ENCODE measurements around the gene COMMD10. TPM values are rescaled to one million over a fixed set of nuclear protein-coding genes. Genes with fewer than 3 reads are reported as not detected.

Gene COMMD10
- polyA plus RNA-seq, 1 donor (not counting 4 experiments of a cell fraction or from before 2014, with no cell fraction given) = 22.3 TPM

DNA sequence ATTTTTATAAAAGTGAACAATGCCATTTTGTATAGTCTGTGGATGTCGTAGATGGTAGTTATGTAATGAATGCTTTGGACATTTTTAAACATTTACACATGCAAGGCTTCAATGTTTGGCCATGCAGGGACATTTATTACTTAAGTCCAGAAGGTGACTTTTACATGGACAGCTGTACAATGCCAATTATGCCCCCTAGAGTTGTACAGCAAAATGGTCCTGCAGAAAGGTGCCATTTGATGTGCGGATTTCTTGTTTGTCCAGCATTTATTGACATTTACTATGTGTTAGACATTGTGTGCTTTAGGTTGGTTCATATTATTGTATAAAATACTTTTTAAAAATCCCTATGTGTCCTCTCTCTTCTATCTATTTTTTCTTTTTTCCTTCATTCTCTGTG lies 22.5 kb upstream of the COMMD10 start:
- H3K4me1 ChIP-seq (ENCODE audit: control insufficient read depth, extremely low read depth, insufficient read depth, low read length) = no peaks in the 10 kb centered on the region
- H3K36me3 ChIP-seq (ENCODE audit: control insufficient read depth in 2 of 2, extremely low read depth in 1 of 2, insufficient read depth in 2 of 2, low read length in 2 of 2) = no peaks in the 10 kb centered on the region
- no peak overlapping the region for H2AFZ ChIP-seq (ENCODE audit: control insufficient read depth, low read length)
- DNase-seq (ENCODE audit: low read depth, low spot score) (no peak), FAIRE-seq (no peak)
- no peaks in the 10 kb centered on the region for H4K20me1 ChIP-seq (ENCODE audit: control insufficient read depth, extremely low read depth, insufficient read depth, low read length)
- no peak overlapping the region for H3K27ac ChIP-seq (ENCODE audit: control insufficient read depth, insufficient read depth, low read length)
- TF ChIP-seq, protein P1, sequence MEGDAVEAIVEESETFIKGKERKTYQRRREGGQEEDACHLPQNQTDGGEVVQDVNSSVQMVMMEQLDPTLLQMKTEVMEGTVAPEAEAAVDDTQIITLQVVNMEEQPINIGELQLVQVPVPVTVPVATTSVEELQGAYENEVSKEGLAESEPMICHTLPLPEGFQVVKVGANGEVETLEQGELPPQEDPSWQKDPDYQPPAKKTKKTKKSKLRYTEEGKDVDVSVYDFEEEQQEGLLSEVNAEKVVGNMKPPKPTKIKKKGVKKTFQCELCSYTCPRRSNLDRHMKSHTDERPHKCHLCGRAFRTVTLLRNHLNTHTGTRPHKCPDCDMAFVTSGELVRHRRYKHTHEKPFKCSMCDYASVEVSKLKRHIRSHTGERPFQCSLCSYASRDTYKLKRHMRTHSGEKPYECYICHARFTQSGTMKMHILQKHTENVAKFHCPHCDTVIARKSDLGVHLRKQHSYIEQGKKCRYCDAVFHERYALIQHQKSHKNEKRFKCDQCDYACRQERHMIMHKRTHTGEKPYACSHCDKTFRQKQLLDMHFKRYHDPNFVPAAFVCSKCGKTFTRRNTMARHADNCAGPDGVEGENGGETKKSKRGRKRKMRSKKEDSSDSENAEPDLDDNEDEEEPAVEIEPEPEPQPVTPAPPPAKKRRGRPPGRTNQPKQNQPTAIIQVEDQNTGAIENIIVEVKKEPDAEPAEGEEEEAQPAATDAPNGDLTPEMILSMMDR (optimal IDR thresholded peaks at IDR 0.05 in 1 of 3, IDR thresholded peaks at IDR 0.05 in 1 of 3, conservative IDR thresholded peaks at IDR 0.05 in 1 of 3; ENCODE audit: extremely low read depth in 1 of 3, insufficient read depth in 2 of 3, low read length in 3 of 3) = peak in 1 of 3 experiments; percentile 18
- no peak for TF ChIP-seq EZH2 (IDR thresholded peaks at IDR 0.05; ENCODE audit: low read length)
- H3K27me3 ChIP-seq (ENCODE audit: control insufficient read depth, extremely low read depth, insufficient read depth, low read length) = peaks cover 3% of the 10 kb centered on the region
- H3K4me2 ChIP-seq (ENCODE audit: control insufficient read depth, extremely low read depth, insufficient read depth, low read depth, low read length) = no peak overlapping the region
- H3K9me3 ChIP-seq (ENCODE audit: control insufficient read depth, low read depth, low read length) = no peaks in the 10 kb centered on the region
- no peak overlapping the region for H3K4me3 ChIP-seq (ENCODE audit: control insufficient read depth in 2 of 3, extremely low read depth in 1 of 3, insufficient read depth in 2 of 3, low read depth in 1 of 3, low read length in 3 of 3)
- dilution Hi-C loops (cut with MboI; ENCODE audit: extremely low pct_ligation_motif_present, low sequenced_read_pairs) = no loop called here
- H3K9me1 ChIP-seq (ENCODE audit: control insufficient read depth, extremely low read depth, insufficient read depth, low read length) = no peaks in the 10 kb centered on the region
- H3K79me2 ChIP-seq (ENCODE audit: control insufficient read depth, insufficient read depth, low read length) = no peaks in the 10 kb centered on the region
- no peak overlapping the region for H3K9ac ChIP-seq (ENCODE audit: control insufficient read depth, extremely low read depth, insufficient read depth, low read length)

DNA sequence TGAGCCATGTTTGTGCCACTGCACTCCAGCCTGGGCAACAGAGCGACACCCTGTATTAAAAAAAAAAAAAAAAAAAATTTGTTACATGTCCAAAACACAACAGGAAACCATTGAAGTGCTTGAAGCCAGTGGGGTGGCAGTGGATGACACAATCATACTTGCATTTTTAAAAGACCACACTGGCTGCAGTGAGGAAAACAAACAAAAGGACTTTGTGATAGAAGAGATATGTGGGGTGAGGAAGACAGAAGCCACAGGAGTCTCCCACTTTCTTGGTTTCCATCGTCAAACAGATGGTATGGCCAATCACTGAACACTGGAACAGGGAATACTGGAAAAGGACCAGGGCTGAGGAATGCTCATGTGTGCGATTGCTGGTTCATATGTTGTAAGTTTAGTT lies 20.9 kb upstream of the COMMD10 start:
- no peaks in the 10 kb centered on the region for H4K20me1 ChIP-seq (ENCODE audit: control insufficient read depth, extremely low read depth, insufficient read depth, low read length)
- H2AFZ ChIP-seq (ENCODE audit: control insufficient read depth, low read length) = no peak overlapping the region
- dilution Hi-C loops (cut with MboI; ENCODE audit: extremely low pct_ligation_motif_present, low sequenced_read_pairs) = no loop called here
- no peaks in the 10 kb centered on the region for H3K9me3 ChIP-seq (ENCODE audit: control insufficient read depth, low read depth, low read length)
- no peak overlapping the region for H3K4me3 ChIP-seq (ENCODE audit: control insufficient read depth in 2 of 3, extremely low read depth in 1 of 3, insufficient read depth in 2 of 3, low read depth in 1 of 3, low read length in 3 of 3)
- H3K9me1 ChIP-seq (ENCODE audit: control insufficient read depth, extremely low read depth, insufficient read depth, low read length) = no peaks in the 10 kb centered on the region
- no peaks in the 10 kb centered on the region for H3K4me1 ChIP-seq (ENCODE audit: control insufficient read depth, extremely low read depth, insufficient read depth, low read length)
- DNase-seq (ENCODE audit: low read depth, low spot score) (no peak), FAIRE-seq (no peak)
- TF ChIP-seq, protein P1 (optimal IDR thresholded peaks at IDR 0.05 in 1 of 3, IDR thresholded peaks at IDR 0.05 in 1 of 3, conservative IDR thresholded peaks at IDR 0.05 in 1 of 3; ENCODE audit: extremely low read depth in 1 of 3, insufficient read depth in 2 of 3, low read length in 3 of 3) = no peak
- no peak for TF ChIP-seq EZH2 (IDR thresholded peaks at IDR 0.05; ENCODE audit: low read length)
- no peak overlapping the region for H3K4me2 ChIP-seq (ENCODE audit: control insufficient read depth, extremely low read depth, insufficient read depth, low read depth, low read length)
- no peaks in the 10 kb centered on the region for H3K27me3 ChIP-seq (ENCODE audit: control insufficient read depth, extremely low read depth, insufficient read depth, low read length)
- H3K79me2 ChIP-seq (ENCODE audit: control insufficient read depth, insufficient read depth, low read length) = no peaks in the 10 kb centered on the region
- no peak overlapping the region for H3K27ac ChIP-seq (ENCODE audit: control insufficient read depth, insufficient read depth, low read length)
- H3K36me3 ChIP-seq (ENCODE audit: control insufficient read depth in 2 of 2, extremely low read depth in 1 of 2, insufficient read depth in 2 of 2, low read length in 2 of 2) = no peaks in the 10 kb centered on the region
- H3K9ac ChIP-seq (ENCODE audit: control insufficient read depth, extremely low read depth, insufficient read depth, low read length) = no peak overlapping the region
